ENCODE results near the gene AHI1. TPM values are rescaled to one million over a fixed set of nuclear protein-coding genes. Genes with fewer than 3 reads are reported as not detected.

AHI1 gene
- total and polyA plus RNA-seq, 2 donors (not counting 1 experiment from before 2014, with no cell fraction given): 14.2 to 22.8 TPM

DNA sequence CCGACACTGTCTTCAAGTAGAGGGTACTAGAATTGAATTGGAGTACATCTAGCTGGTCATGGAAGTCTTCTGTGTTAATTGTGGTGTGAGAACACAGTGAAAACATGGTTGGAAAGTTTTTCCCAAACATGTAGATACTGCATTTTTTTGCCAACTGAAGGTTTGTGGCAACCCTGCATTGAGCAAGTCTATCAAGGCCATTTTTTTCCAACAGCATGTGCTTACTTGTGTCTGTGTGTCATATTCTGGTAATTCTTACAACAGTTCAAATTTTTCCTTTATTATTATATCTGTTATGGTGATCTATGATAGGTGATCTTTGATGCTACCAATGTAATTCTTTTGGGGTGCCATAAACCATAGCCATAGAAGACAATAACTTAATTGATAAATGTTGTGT lies 169.4 kb downstream of the AHI1 start:
- Histone ChIP-seq H3K27me3 (ENCODE audit: control insufficient read depth, insufficient read depth, low read length) (no peaks in the 10 kb centered on the region), H3K27ac (ENCODE audit: insufficient read depth, low read length) (no peak overlapping the region), H3K36me3 (ENCODE audit: control insufficient read depth, insufficient read depth, low read length) (no peaks in the 10 kb centered on the region), H3K4me3 (replicated peaks in 1 of 4; ENCODE audit: control extremely low read depth in 1 of 4, insufficient read depth in 1 of 4, low read depth in 3 of 4, low read length in 4 of 4) (no peak overlapping the region), H3K9me3 (ENCODE audit: control insufficient read depth, insufficient read depth, low read depth, low read length) (no peaks in the 10 kb centered on the region), H3K4me1 (ENCODE audit: control insufficient read depth, extremely low read depth, insufficient read depth, low read length) (no peaks in the 10 kb centered on the region), H2AFZ (ENCODE audit: low read length) (no peak overlapping the region), H3K4me2 (ENCODE audit: extremely low read depth, insufficient read depth, low read length) (no peak overlapping the region), H3K79me2 (ENCODE audit: control insufficient read depth, insufficient read depth, low read length) (no peaks in the 10 kb centered on the region), H4K20me1 (ENCODE audit: control insufficient read depth, extremely low read depth, insufficient read depth, low read length) (no peaks in the 10 kb centered on the region), H3K9ac (ENCODE audit: insufficient read depth, low read length) (no peak overlapping the region)
- DNase-seq (ENCODE audit: low read depth in 2 of 2): no peak
- no peak for TF ChIP-seq EZH2 (IDR thresholded peaks at IDR 0.05; ENCODE audit: low read length, missing control alignments)
- TF ChIP-seq, protein P1, sequence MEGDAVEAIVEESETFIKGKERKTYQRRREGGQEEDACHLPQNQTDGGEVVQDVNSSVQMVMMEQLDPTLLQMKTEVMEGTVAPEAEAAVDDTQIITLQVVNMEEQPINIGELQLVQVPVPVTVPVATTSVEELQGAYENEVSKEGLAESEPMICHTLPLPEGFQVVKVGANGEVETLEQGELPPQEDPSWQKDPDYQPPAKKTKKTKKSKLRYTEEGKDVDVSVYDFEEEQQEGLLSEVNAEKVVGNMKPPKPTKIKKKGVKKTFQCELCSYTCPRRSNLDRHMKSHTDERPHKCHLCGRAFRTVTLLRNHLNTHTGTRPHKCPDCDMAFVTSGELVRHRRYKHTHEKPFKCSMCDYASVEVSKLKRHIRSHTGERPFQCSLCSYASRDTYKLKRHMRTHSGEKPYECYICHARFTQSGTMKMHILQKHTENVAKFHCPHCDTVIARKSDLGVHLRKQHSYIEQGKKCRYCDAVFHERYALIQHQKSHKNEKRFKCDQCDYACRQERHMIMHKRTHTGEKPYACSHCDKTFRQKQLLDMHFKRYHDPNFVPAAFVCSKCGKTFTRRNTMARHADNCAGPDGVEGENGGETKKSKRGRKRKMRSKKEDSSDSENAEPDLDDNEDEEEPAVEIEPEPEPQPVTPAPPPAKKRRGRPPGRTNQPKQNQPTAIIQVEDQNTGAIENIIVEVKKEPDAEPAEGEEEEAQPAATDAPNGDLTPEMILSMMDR (conservative IDR thresholded peaks at IDR 0.05 in 1 of 2, IDR thresholded peaks at IDR 0.05 in 1 of 2; ENCODE audit: low read depth in 1 of 2, low read length in 2 of 2): no peak

GRCh38 chr6:135325624-135326424 lies 171.7 kb downstream of the AHI1 start:
- TF ChIP-seq EZH2 (IDR thresholded peaks at IDR 0.05; ENCODE audit: low read length, missing control alignments): no peak
- TF ChIP-seq, protein P1 (conservative IDR thresholded peaks at IDR 0.05 in 1 of 2, IDR thresholded peaks at IDR 0.05 in 1 of 2; ENCODE audit: low read depth in 1 of 2, low read length in 2 of 2): no peak
- no peaks in the 10 kb centered on the region for H3K27me3 ChIP-seq (ENCODE audit: control insufficient read depth, insufficient read depth, low read length)
- no peak overlapping the region for H3K4me3 ChIP-seq (replicated peaks in 1 of 4; ENCODE audit: control extremely low read depth in 1 of 4, insufficient read depth in 1 of 4, low read depth in 3 of 4, low read length in 4 of 4)
- H3K9me3 ChIP-seq (ENCODE audit: control insufficient read depth, insufficient read depth, low read depth, low read length): no peaks in the 10 kb centered on the region
- H3K79me2 ChIP-seq (ENCODE audit: control insufficient read depth, insufficient read depth, low read length): no peaks in the 10 kb centered on the region
- no peak overlapping the region for H3K9ac ChIP-seq (ENCODE audit: insufficient read depth, low read length)
- no peak overlapping the region for H3K27ac ChIP-seq (ENCODE audit: insufficient read depth, low read length)
- H4K20me1 ChIP-seq (ENCODE audit: control insufficient read depth, extremely low read depth, insufficient read depth, low read length): no peaks in the 10 kb centered on the region
- no peak overlapping the region for H2AFZ ChIP-seq (ENCODE audit: low read length)
- no peaks in the 10 kb centered on the region for H3K36me3 ChIP-seq (ENCODE audit: control insufficient read depth, insufficient read depth, low read length)
- no peaks in the 10 kb centered on the region for H3K4me1 ChIP-seq (ENCODE audit: control insufficient read depth, extremely low read depth, insufficient read depth, low read length)
- peak in 1 of 2 donors; percentile 2 for DNase-seq (ENCODE audit: low read depth in 2 of 2)
- H3K4me2 ChIP-seq (ENCODE audit: extremely low read depth, insufficient read depth, low read length): no peak overlapping the region

- Histone ChIP-seq H3K27ac (ENCODE audit: insufficient read depth, low read length) (no peak overlapping the region), H3K27me3 (ENCODE audit: control insufficient read depth, insufficient read depth, low read length) (no peaks in the 10 kb centered on the region), H3K4me3 (replicated peaks in 1 of 4; ENCODE audit: control extremely low read depth in 1 of 4, insufficient read depth in 1 of 4, low read depth in 3 of 4, low read length in 4 of 4) (no peak overlapping the region), H3K36me3 (ENCODE audit: control insufficient read depth, insufficient read depth, low read length) (no peaks in the 10 kb centered on the region), H3K4me1 (ENCODE audit: control insufficient read depth, extremely low read depth, insufficient read depth, low read length) (no peaks in the 10 kb centered on the region), H3K9ac (ENCODE audit: insufficient read depth, low read length) (no peak overlapping the region), H3K4me2 (ENCODE audit: extremely low read depth, insufficient read depth, low read length) (no peak overlapping the region), H3K79me2 (ENCODE audit: control insufficient read depth, insufficient read depth, low read length) (no peaks in the 10 kb centered on the region), H3K9me3 (ENCODE audit: control insufficient read depth, insufficient read depth, low read depth, low read length) (no peaks in the 10 kb centered on the region), H4K20me1 (ENCODE audit: control insufficient read depth, extremely low read depth, insufficient read depth, low read length) (no peaks in the 10 kb centered on the region), H2AFZ (ENCODE audit: low read length) (no peak overlapping the region)
- TF ChIP-seq, protein P1 (conservative IDR thresholded peaks at IDR 0.05 in 1 of 2, IDR thresholded peaks at IDR 0.05 in 1 of 2; ENCODE audit: low read depth in 1 of 2, low read length in 2 of 2): no peak
- TF ChIP-seq EZH2 (IDR thresholded peaks at IDR 0.05; ENCODE audit: low read length, missing control alignments): no peak
- no peak for DNase-seq (ENCODE audit: low read depth in 2 of 2)
Measured at GRCh38 chr6:135324531-135324930, 173.0 kb downstream of the AHI1 start.
